ENCODE measurements around the gene MCTP1. TPM values are rescaled to one million over a fixed set of nuclear protein-coding genes. Genes with fewer than 3 reads are reported as not detected.
A peak's percentile ranks its signal among the peaks of the same experiment; 100 is the strongest.

MCTP1 gene
- total RNA-seq, 4 donors from 2014 or later, result 3.5 to 19.8 (median 5.8) TPM

- intact Hi-C loops (cut with DNase I), result no loop called here
- no peak for DNase-seq
- WGBS, 2 donors, result 81 to 92% methylated on average over 3 of the region's 3 CpGs
These were observed 373.6 kb downstream of the MCTP1 start for GRCh38 chr5:94911276-94911675.

DNA sequence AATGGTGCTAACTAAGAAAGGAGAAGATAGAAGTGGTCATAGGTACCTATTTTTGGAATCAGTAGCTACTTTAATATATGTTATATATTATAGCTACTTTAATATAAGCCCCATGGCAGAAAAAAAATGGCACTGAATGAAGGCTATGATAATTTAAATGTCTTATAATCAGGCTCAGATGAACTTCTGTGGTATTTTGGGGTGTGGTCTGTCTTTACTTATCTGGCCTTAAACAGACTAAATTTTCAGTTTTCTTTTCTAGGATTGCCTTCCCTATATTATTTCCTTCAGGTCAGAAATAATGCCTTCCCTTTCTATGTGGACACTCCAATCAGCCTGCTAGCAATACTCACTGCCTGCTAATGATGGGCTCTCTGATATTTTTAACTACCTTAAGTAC, 374.2 kb downstream of the MCTP1 start:
- TF ChIP-seq POLR2A (IDR thresholded peaks at IDR 0.05) (no peak), CTCF (IDR thresholded peaks at IDR 0.05) (no peak)
- Histone ChIP-seq H3K4me1 (peaks cover 0 to 6% (median 0%) of the 10 kb centered on the region in 3 donors), H3K27ac (no peak overlapping the region), H3K27me3 (no peaks in the 10 kb centered on the region), H3K9me3 (no peaks in the 10 kb centered on the region), H3K36me3 (no peaks in the 10 kb centered on the region), H3K4me3 (no peak overlapping the region)
- no peak for DNase-seq
- intact Hi-C loops (cut with DNase I), result no loop called here

More at GRCh38 chr5:94911276-94911675, 373.6 kb downstream of the MCTP1 start:
- Histone ChIP-seq H3K4me3 (no peak overlapping the region), H3K9me3 (no peaks in the 10 kb centered on the region), H3K36me3 (no peaks in the 10 kb centered on the region), H3K27ac (no peak overlapping the region), H3K4me1 (peaks cover 0 to 8% (median 0%) of the 10 kb centered on the region in 3 donors), H3K27me3 (no peaks in the 10 kb centered on the region)
- TF ChIP-seq POLR2A (IDR thresholded peaks at IDR 0.05), result no peak
- no peak for TF ChIP-seq CTCF (IDR thresholded peaks at IDR 0.05)

DNA sequence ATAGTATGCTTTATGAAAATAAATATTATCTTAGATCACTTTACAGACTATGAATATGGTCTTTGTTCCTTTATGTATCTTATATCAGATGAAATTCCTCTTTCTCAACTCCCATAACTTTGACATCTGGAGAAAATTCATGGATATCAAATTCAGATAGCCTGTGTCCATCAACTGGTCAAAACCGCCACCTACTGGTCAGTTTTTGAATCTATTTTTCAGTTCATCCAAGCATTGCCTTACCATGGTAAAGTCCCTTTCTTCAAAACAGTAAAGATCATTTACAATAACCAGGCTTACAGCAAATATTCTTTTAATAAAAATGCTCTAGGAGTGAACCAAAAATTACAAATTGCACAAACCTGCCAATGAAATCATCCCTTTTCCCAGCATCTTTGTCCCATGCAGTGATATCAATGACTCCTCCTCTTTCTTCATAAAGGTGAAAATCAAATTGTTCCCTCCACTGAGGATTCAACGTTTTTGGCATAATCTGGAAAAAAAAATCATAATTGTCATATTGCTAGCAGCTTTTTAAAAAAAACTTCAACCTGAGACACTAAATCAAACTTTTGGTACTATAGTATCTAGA, 375.9 kb downstream of the MCTP1 start:
- DNase-seq, result no peak
- intact Hi-C loops (cut with DNase I), result no loop called here
- TF ChIP-seq CTCF (IDR thresholded peaks at IDR 0.05), result peak in 4 of 6 experiments; percentile 35 to 58 (median 46)
- TF ChIP-seq POLR2A (IDR thresholded peaks at IDR 0.05), result no peak
- H3K4me3 ChIP-seq, result no peak overlapping the region
- H3K27me3 ChIP-seq, result no peaks in the 10 kb centered on the region
- no peak overlapping the region for H3K27ac ChIP-seq
- no peaks in the 10 kb centered on the region for H3K36me3 ChIP-seq
- H3K4me1 ChIP-seq, result no peaks in the 10 kb centered on the region
- 17 to 37% methylated on average over 2 of the region's 2 CpGs for WGBS, 2 donors
- H3K9me3 ChIP-seq, result no peaks in the 10 kb centered on the region

GRCh38 chr5:94906750-94907149, 378.1 kb downstream of the MCTP1 start:
- TF ChIP-seq POLR2A (IDR thresholded peaks at IDR 0.05) (no peak), CTCF (IDR thresholded peaks at IDR 0.05) (no peak)
- no peaks in the 10 kb centered on the region for H3K9me3 ChIP-seq
- H3K4me1 ChIP-seq, result no peaks in the 10 kb centered on the region
- H3K27ac ChIP-seq, result no peak overlapping the region
- DNase-seq, result no peak
- intact Hi-C loops (cut with DNase I), result no loop called here
- no peaks in the 10 kb centered on the region for H3K27me3 ChIP-seq
- no peak overlapping the region for H3K4me3 ChIP-seq
- no peaks in the 10 kb centered on the region for H3K36me3 ChIP-seq

- no peaks in the 10 kb centered on the region for H3K36me3 ChIP-seq
- no peak overlapping the region for H3K27ac ChIP-seq
- TF ChIP-seq POLR2A (IDR thresholded peaks at IDR 0.05) (no peak), CTCF (IDR thresholded peaks at IDR 0.05) (no peak)
- no peaks in the 10 kb centered on the region for H3K9me3 ChIP-seq
- no peaks in the 10 kb centered on the region for H3K4me1 ChIP-seq
- H3K27me3 ChIP-seq, result no peaks in the 10 kb centered on the region
- DNase-seq, result no peak
- H3K4me3 ChIP-seq, result no peak overlapping the region
- 43 to 54% methylated on average over 3 of the region's 3 CpGs for WGBS, 2 donors
- intact Hi-C loops (cut with DNase I), result no loop called here
These were observed 381.2 kb downstream of the MCTP1 start for GRCh38 chr5:94903726-94904125.
